SK-N-SH (cell line): ENCODE results near the gene PYY. TPM values are rescaled to one million over a fixed set of nuclear protein-coding genes. Genes with fewer than 3 reads are reported as not detected.
"Not testable (repeated sequence)": the region's sequence is repeated elsewhere in the genome, so short reads cannot be mapped to it uniquely, and the experiment has no call there.

ENCODE experiments used
- CTCF ChIA-PET: fragments of 300-600, 350-600 bp; formaldehyde crosslinking; extraction: SDS; loops from one replicate; lab custom pipeline; 2021; lab: Yijun Ruan, JAX
- POLR2A ChIA-PET: fragments of 350-600 bp; sonication (Branson Sonifier 250); formaldehyde crosslinking; extraction: SDS; loops from one replicate; lab custom pipeline; 2020; ENCODE audit warnings: antibody characterized with exemption, inconsistent platforms; lab: Yijun Ruan, JAX
- DNase-seq: peaks from one replicate; pipeline ENCODE4 v3.0.0; 2012
- H2AFZ ChIP-seq: fragments of 200-600 bp; sonication (generic); 2 replicates; pipeline ENCODE4 v1.8.1; 2016; ENCODE audit warnings: antibody characterized with exemption, mild to moderate bottlenecking, low read depth
- H3F3A ChIP-seq: fragments of 200-600 bp; sonication (generic); replicated peaks from 2 replicates; pipeline ENCODE3; 2016; ENCODE audit warnings: antibody characterized with exemption, mild to moderate bottlenecking; ENCODE audit not compliant: insufficient read depth
- H3K27ac ChIP-seq, 2 experiments: fragments of 200-500 bp in 1 of 2; fragments of 200-600 bp in 1 of 2; sonication (Bioruptor generic) in 1 of 2; sonication (generic), shearing (Covaris generic) in 1 of 2; 2 replicates each; pipeline versions ENCODE4 v1.5.1 to v1.6.1; 2014 to 2016; ENCODE audit warnings: low read depth in 2 of 2, inconsistent platforms in 1 of 2, low read length in 1 of 2, mild to moderate bottlenecking in 1 of 2, mixed read lengths in 1 of 2
- H3K27me3 ChIP-seq: fragments of 200-600 bp; sonication (generic), shearing (Covaris generic); 2 replicates; pipeline ENCODE4 v1.6.1; 2016; ENCODE audit warnings: mixed run types; ENCODE audit not compliant: insufficient read depth
- H3K36me3 ChIP-seq, 2 experiments: fragments of 200-500 bp in 1 of 2; fragments of 200-600 bp in 1 of 2; sonication (Bioruptor generic) in 1 of 2; sonication (generic) in 1 of 2; replicated peaks in 1 of 2; 2 replicates each; pipeline versions ENCODE3 to v1.5.1; 2014 to 2016; ENCODE audit warnings: low read length in 1 of 2, mild to moderate bottlenecking in 1 of 2; ENCODE audit not compliant: insufficient read depth in 2 of 2, control insufficient read depth in 1 of 2
- H3K4me1 ChIP-seq, 2 experiments: fragments of 200-500 bp in 1 of 2; fragments of 200-600 bp in 1 of 2; sonication (Bioruptor generic) in 1 of 2; sonication (generic), shearing (Covaris generic) in 1 of 2; 2 replicates each; pipeline versions ENCODE4 v1.5.1 to v1.6.1; 2014 to 2016; ENCODE audit warnings: low read depth in 1 of 2, low read length in 1 of 2, mixed run types in 1 of 2; ENCODE audit not compliant: insufficient read depth in 2 of 2, control insufficient read depth in 1 of 2
- H3K4me2 ChIP-seq: fragments of 200-600 bp; sonication (generic), shearing (Covaris generic); 2 replicates; pipeline ENCODE4 v1.6.1; 2017; ENCODE audit warnings: mixed run types
- H3K4me3 ChIP-seq, 2 experiments: fragments of 200-500 bp in 1 of 2; fragments of 200-600 bp in 1 of 2; sonication (Bioruptor generic) in 1 of 2; sonication (generic), shearing (Covaris generic) in 1 of 2; 2 replicates each; pipeline versions ENCODE4 v1.5.1 to v1.8.1; 2014 to 2016; ENCODE audit warnings: low read depth in 2 of 2, inconsistent platforms in 1 of 2, low read length in 1 of 2, mild to moderate bottlenecking in 1 of 2, mixed read lengths in 1 of 2, moderate library complexity in 1 of 2
- H3K79me2 ChIP-seq: fragments of 200-600 bp; sonication (generic); 2 replicates; pipeline ENCODE4 v1.8.1; 2017; ENCODE audit warnings: mild to moderate bottlenecking; ENCODE audit not compliant: insufficient read depth
- H3K9ac ChIP-seq: fragments of 200-600 bp; sonication (generic); 2 replicates; pipeline ENCODE4 v1.6.1; 2017; ENCODE audit warnings: mixed run types
- H3K9me2 ChIP-seq: fragments of 200-600 bp; sonication (generic); 2 replicates; pipeline ENCODE4 v1.6.1; 2017; ENCODE audit warnings: mixed run types
- H3K9me3 ChIP-seq: fragments of 200-600 bp; sonication (generic); 2 replicates; pipeline ENCODE4 v1.6.1; 2017; ENCODE audit warnings: mixed run types, mild to moderate bottlenecking, moderate library complexity
- H4K20me1 ChIP-seq: fragments of 200-600 bp; sonication (generic); 2 replicates; pipeline ENCODE4 v1.6.1; 2017; ENCODE audit warnings: mild to moderate bottlenecking, mixed run types; ENCODE audit not compliant: insufficient read depth
- CHD2 ChIP-seq: fragments of 150-350 bp; IDR thresholded peaks from 2 replicates; pipeline ENCODE4 v1.6.1; 2018; ENCODE audit warnings: low read length; ENCODE audit not compliant: partially characterized antibody
- EP300 ChIP-seq, 2 experiments: IDR thresholded peaks; 2 replicates each; pipeline versions ENCODE4 v1.4.0 to v1.6.1; 2012; ENCODE audit warnings: borderline replicate concordance in 1 of 2, low read depth in 1 of 2, low read length in 1 of 2
- GABPA ChIP-seq: IDR thresholded peaks from 2 replicates; pipeline ENCODE4 v1.4.0; 2012; ENCODE audit warnings: low read depth, mild to moderate bottlenecking
- RXRA ChIP-seq: IDR thresholded peaks from 2 replicates; pipeline ENCODE4 v1.4.0; 2012; ENCODE audit warnings: low read depth, mild to moderate bottlenecking, borderline replicate concordance
- TAF1 ChIP-seq: IDR thresholded peaks from 2 replicates; pipeline ENCODE4 v1.6.1; 2012; ENCODE audit warnings: low read depth, mild to moderate bottlenecking, low read length, moderate library complexity, borderline replicate concordance
- TCF12 ChIP-seq: IDR thresholded peaks from 2 replicates; pipeline ENCODE4 v1.4.0; 2012
- TEAD4 ChIP-seq: IDR thresholded peaks from 2 replicates; pipeline ENCODE4 v1.4.0; 2012; ENCODE audit warnings: mild to moderate bottlenecking, borderline replicate concordance; ENCODE audit not compliant: insufficient read depth
- WGBS: methylation state at CpG from one replicate; pipeline ENCODE4 v1.1.6; 2017; ENCODE audit warnings: low lambda C conversion rate; 5-methylcytosine and 5-hydroxymethylcytosine counted together
- polyA plus RNA-seq, 3 experiments: library from polyadenylated mRNA; depleted of rRNA; stranded (reverse); fragments of >200 nt; gene quantifications; 2 replicates each; pipeline ENCODE4 v1.2.3, GENCODE V29; 2012
- TF ChIP-seq, protein P1 (sequence below): IDR thresholded peaks from 2 replicates; pipeline ENCODE4 v1.4.0; 2012; ENCODE audit warnings: low read depth, borderline replicate concordance
- TF ChIP-seq, protein P2 (sequence below): IDR thresholded peaks from 2 replicates; pipeline ENCODE4 v1.4.0; 2012; ENCODE audit warnings: low read depth

Gene PYY
- polyA plus RNA-seq, 1 of the 3 experiments (the other 2 are of a cell fraction): 0.21 TPM

DNA sequence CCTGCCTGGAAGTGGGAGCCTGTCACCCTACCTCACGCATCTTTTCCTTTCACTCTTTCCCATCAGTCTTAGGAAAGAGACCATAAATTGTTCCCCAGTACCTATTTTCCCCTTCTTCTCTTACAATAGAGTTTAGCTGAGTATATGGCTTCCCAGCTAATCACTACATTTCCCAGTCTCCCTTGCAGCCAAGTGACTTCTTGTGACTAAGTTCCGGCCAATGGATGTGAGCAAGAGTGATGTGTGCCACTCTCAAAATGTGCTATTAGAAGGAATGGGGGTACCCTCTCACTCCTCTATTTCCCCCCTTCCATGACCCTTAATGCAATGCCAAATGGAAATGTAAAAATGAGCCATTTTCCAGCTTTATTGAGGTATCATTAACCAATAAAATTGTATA lies 8.2 kb upstream of the PYY start:
- no peaks in the 10 kb centered on the region for H3K9me3 ChIP-seq
- no peak overlapping the region for H2AFZ ChIP-seq
- no peaks in the 10 kb centered on the region for H3K79me2 ChIP-seq
- ChIA-PET CTCF (interaction anchor here (0.8 to 3.3 kb wide), 4 partner anchors 15 to 33 kb away, joined by 3 to 23 read pairs (median 10); no protein-coding TSS in a partner anchor), POLR2A (no interaction called here)
- H3K27me3 ChIP-seq: no peaks in the 10 kb centered on the region; the same call in 1 of the 2 replicates
- DNase-seq: no peak
- no peak overlapping the region for H3K27ac ChIP-seq
- H3K9me2 ChIP-seq: no peaks in the 10 kb centered on the region
- H3F3A ChIP-seq: no peaks in the 10 kb centered on the region
- no peaks in the 10 kb centered on the region for H3K36me3 ChIP-seq
- no peak overlapping the region for H3K9ac ChIP-seq
- no peak overlapping the region for H3K4me3 ChIP-seq
- H4K20me1 ChIP-seq: no peaks in the 10 kb centered on the region
- TF ChIP-seq, protein P1, sequence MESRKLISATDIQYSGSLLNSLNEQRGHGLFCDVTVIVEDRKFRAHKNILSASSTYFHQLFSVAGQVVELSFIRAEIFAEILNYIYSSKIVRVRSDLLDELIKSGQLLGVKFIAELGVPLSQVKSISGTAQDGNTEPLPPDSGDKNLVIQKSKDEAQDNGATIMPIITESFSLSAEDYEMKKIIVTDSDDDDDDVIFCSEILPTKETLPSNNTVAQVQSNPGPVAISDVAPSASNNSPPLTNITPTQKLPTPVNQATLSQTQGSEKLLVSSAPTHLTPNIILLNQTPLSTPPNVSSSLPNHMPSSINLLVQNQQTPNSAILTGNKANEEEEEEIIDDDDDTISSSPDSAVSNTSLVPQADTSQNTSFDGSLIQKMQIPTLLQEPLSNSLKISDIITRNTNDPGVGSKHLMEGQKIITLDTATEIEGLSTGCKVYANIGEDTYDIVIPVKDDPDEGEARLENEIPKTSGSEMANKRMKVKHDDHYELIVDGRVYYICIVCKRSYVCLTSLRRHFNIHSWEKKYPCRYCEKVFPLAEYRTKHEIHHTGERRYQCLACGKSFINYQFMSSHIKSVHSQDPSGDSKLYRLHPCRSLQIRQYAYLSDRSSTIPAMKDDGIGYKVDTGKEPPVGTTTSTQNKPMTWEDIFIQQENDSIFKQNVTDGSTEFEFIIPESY: no peak
- no peak for TF ChIP-seq CHD2
- no peak for TF ChIP-seq TAF1
- no peak for TF ChIP-seq EP300 (IDR thresholded peaks at IDR 0.05; ENCODE audit: borderline replicate concordance in 1 of 2, low read depth in 1 of 2, low read length in 1 of 2)
- TF ChIP-seq TCF12: no peak
- TF ChIP-seq, protein P2, sequence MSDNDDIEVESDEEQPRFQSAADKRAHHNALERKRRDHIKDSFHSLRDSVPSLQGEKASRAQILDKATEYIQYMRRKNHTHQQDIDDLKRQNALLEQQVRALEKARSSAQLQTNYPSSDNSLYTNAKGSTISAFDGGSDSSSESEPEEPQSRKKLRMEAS: no peak
- no peak for TF ChIP-seq RXRA
- no peak for TF ChIP-seq GABPA
- TF ChIP-seq TEAD4: no peak
- no peak overlapping the region for H3K4me2 ChIP-seq
- WGBS: 85% methylated on average over 2 of the region's 2 CpGs
- no peaks in the 10 kb centered on the region for H3K4me1 ChIP-seq

DNA sequence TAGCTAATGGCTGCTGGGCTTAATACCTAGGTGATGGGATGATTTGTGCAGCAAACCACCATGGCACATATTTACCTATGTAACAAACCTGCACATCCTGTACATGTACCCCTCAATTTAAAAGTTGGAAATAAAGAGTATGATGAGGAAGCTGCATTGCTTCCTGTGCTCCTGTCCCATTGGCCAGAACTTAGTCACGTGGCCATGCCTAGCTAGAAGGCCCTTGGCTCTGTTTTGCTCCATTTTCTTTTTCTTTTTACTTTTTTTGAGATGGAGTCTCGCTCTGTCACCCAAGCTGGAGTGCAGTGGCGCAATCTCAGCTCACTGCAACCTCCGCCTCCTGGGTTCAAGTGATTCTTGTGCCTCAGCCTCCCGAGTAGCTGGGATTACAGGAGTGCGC lies 7.6 kb upstream of the PYY start:
- POLR2A ChIA-PET: not testable (repeated sequence)
- CTCF ChIA-PET: interaction anchor here (1.0 to 3.3 kb wide), 4 partner anchors 18 to 32 kb away, joined by 3 to 23 read pairs (median 3); no protein-coding TSS in a partner anchor
- 83% methylated on average over 6 of the region's 6 CpGs for WGBS

More for the DNA sequence above, 7.6 kb upstream of the PYY start:
- not testable (repeated sequence) for H3K9me2 ChIP-seq, H2AFZ ChIP-seq, DNase-seq, H3K4me2 ChIP-seq, H3K27ac ChIP-seq, H3K36me3 ChIP-seq, H3K4me3 ChIP-seq, H3K9me3 ChIP-seq, H3K9ac ChIP-seq, H4K20me1 ChIP-seq, H3K27me3 ChIP-seq, H3K4me1 ChIP-seq, H3K79me2 ChIP-seq, H3F3A ChIP-seq
